SK-N-SH treated with all-trans-retinoic acid at 6 μM for 48 hours (cell line): Measurements from ENCODE around the gene ERGIC1.

ENCODE experiments used
- ATAC-seq: fragments of 200-7000 bp; cut with Tn5 transposase; 3 replicates; pipeline ENCODE4 v1.9.1; 2020; ENCODE audit warnings: mild to moderate bottlenecking, moderate library complexity
- ARNTL ChIP-seq: fragments of 450-650 bp; formaldehyde crosslinking; IDR thresholded peaks from 2 replicates; pipeline ENCODE4 v1.5.0; 2020; ENCODE audit warnings: low read depth, mild to moderate bottlenecking, moderate library complexity, borderline replicate concordance
- BACH2 ChIP-seq: fragments of 250-450 bp; sonication (Bioruptor Pico); IDR thresholded peaks from 2 replicates; pipeline ENCODE4 v1.9.0; 2021; ENCODE audit warnings: mild to moderate bottlenecking, borderline replicate concordance
- ESRRG ChIP-seq: fragments of 250-450 bp; sonication (Bioruptor Pico); IDR thresholded peaks from 2 replicates; pipeline ENCODE4 v1.6.1; 2021; ENCODE audit warnings: mild to moderate bottlenecking
- GLIS3 ChIP-seq: fragments of 250-450 bp; sonication (Bioruptor Pico); IDR thresholded peaks from 2 replicates; pipeline ENCODE4 v1.5.0; 2020; ENCODE audit warnings: mild to moderate bottlenecking, moderate library complexity
- ISL1 ChIP-seq: fragments of 250-450 bp; sonication (Bioruptor Pico); IDR thresholded peaks from 2 replicates; pipeline ENCODE4 v2.1.2; 2022; ENCODE audit warnings: mild to moderate bottlenecking, moderate library complexity
- OSR1 ChIP-seq: fragments of 250-450 bp; sonication (Bioruptor Pico); IDR thresholded peaks from 2 replicates; pipeline ENCODE4 v1.8.0; 2022; ENCODE audit warnings: moderate library complexity, mild to moderate bottlenecking, inconsistent platforms
- PPARA ChIP-seq: fragments of 250-450 bp; sonication (Bioruptor Pico); IDR thresholded peaks from 2 replicates; pipeline ENCODE4 v1.5.0; 2020; ENCODE audit warnings: mild to moderate bottlenecking, borderline replicate concordance
- RARB ChIP-seq: fragments of 250-450 bp; sonication (Bioruptor Pico); IDR thresholded peaks from 2 replicates; pipeline ENCODE4 v1.8.0; 2021; ENCODE audit warnings: mild to moderate bottlenecking, moderate library complexity
- SNAI2 ChIP-seq: fragments of 250-450 bp; sonication (Bioruptor Pico); IDR thresholded peaks from 2 replicates; pipeline ENCODE4 v1.5.0; 2020; ENCODE audit warnings: mild to moderate bottlenecking, moderate library complexity
- TCF4 ChIP-seq: fragments of 250-450 bp; sonication (Bioruptor Pico); IDR thresholded peaks from 2 replicates; pipeline ENCODE4 v1.8.0; 2021; ENCODE audit warnings: mild to moderate bottlenecking, moderate library complexity, borderline replicate concordance
- TOX ChIP-seq: fragments of 250-450 bp; sonication (Bioruptor Pico); IDR thresholded peaks from 2 replicates; pipeline ENCODE4 v1.8.0; 2021; ENCODE audit warnings: mild to moderate bottlenecking, moderate library complexity, borderline replicate concordance
- ZC3H10 ChIP-seq: fragments of 250-450 bp; sonication (Bioruptor Pico); IDR thresholded peaks from 2 replicates; pipeline ENCODE4 v1.5.1; 2021; ENCODE audit warnings: mild to moderate bottlenecking, moderate library complexity
- ZFP3 ChIP-seq: fragments of 250-450 bp; sonication (Bioruptor Pico); IDR thresholded peaks from 2 replicates; pipeline ENCODE4 v1.5.0; 2020; ENCODE audit warnings: mild to moderate bottlenecking, moderate library complexity
- ZFP30 ChIP-seq: fragments of 450-650 bp; formaldehyde crosslinking; IDR thresholded peaks from 2 replicates; pipeline ENCODE4 v1.5.0; 2022; ENCODE audit warnings: mild to moderate bottlenecking, moderate library complexity
- ZNF565 ChIP-seq: fragments of 450-650 bp; formaldehyde crosslinking; conservative IDR thresholded peaks from 2 replicates; pipeline ENCODE4 v1.5.0; 2020; ENCODE audit warnings: low read depth, mild to moderate bottlenecking, moderate library complexity
- ZNF8 ChIP-seq: fragments of 450-650 bp; formaldehyde crosslinking; IDR thresholded peaks from 2 replicates; pipeline ENCODE4 v1.5.0; 2020; ENCODE audit warnings: mild to moderate bottlenecking, moderate library complexity
- TF ChIP-seq, protein P1 (sequence below): fragments of 250-450 bp; sonication (Bioruptor Pico); IDR thresholded peaks from 2 replicates; pipeline ENCODE4 v1.5.0; 2020; ENCODE audit warnings: mild to moderate bottlenecking, moderate library complexity
- TF ChIP-seq, protein P2 (sequence below): fragments of 250-450 bp; sonication (Bioruptor Pico); IDR thresholded peaks from 2 replicates; pipeline ENCODE4 v1.5.1; 2020; ENCODE audit warnings: low read depth, mild to moderate bottlenecking, moderate library complexity
- TF ChIP-seq, protein P3 (sequence below): fragments of 250-450 bp; sonication (Bioruptor Pico); IDR thresholded peaks from 2 replicates; pipeline ENCODE4 v1.5.1; 2021; ENCODE audit warnings: mild to moderate bottlenecking, moderate library complexity
- TF ChIP-seq, protein P4 (sequence below): fragments of 250-450 bp; sonication (Bioruptor Pico); IDR thresholded peaks from 2 replicates; pipeline ENCODE4 v1.8.0; 2020; ENCODE audit warnings: mild to moderate bottlenecking, moderate library complexity, borderline replicate concordance
- TF ChIP-seq, protein P5 (sequence below): fragments of 250-450 bp; sonication (Bioruptor Pico); IDR thresholded peaks from 2 replicates; pipeline ENCODE4 v1.8.0; 2021; ENCODE audit warnings: low read depth, mild to moderate bottlenecking, moderate library complexity, borderline replicate concordance

The ERGIC1 gene

DNA sequence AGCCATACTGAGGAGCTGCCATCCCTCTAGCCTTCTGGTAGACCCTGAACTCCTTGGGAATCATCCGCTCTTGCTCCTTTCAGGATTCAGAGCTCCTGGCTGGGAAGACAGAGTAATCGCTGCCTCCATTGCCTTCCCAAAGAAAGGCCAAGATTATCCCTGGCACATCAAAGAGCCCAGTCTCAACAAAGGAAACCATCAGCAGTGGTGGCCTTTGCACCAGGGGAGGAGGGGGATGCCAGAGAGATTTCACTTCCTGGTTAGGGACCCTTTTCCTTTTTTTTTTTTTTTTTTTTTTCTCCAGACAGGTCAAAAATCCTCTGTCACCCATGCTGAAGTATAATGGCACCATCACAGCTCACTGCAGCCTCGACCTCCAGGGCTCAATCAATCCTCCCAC, 16.0 kb upstream of the ERGIC1 start (continued):
- TF ChIP-seq, protein P1, sequence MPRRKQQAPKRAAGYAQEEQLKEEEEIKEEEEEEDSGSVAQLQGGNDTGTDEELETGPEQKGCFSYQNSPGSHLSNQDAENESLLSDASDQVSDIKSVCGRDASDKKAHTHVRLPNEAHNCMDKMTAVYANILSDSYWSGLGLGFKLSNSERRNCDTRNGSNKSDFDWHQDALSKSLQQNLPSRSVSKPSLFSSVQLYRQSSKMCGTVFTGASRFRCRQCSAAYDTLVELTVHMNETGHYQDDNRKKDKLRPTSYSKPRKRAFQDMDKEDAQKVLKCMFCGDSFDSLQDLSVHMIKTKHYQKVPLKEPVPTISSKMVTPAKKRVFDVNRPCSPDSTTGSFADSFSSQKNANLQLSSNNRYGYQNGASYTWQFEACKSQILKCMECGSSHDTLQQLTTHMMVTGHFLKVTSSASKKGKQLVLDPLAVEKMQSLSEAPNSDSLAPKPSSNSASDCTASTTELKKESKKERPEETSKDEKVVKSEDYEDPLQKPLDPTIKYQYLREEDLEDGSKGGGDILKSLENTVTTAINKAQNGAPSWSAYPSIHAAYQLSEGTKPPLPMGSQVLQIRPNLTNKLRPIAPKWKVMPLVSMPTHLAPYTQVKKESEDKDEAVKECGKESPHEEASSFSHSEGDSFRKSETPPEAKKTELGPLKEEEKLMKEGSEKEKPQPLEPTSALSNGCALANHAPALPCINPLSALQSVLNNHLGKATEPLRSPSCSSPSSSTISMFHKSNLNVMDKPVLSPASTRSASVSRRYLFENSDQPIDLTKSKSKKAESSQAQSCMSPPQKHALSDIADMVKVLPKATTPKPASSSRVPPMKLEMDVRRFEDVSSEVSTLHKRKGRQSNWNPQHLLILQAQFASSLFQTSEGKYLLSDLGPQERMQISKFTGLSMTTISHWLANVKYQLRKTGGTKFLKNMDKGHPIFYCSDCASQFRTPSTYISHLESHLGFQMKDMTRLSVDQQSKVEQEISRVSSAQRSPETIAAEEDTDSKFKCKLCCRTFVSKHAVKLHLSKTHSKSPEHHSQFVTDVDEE (CRISPR knock-in tag), result no peak
- no peak for TF ChIP-seq RARB

DNA sequence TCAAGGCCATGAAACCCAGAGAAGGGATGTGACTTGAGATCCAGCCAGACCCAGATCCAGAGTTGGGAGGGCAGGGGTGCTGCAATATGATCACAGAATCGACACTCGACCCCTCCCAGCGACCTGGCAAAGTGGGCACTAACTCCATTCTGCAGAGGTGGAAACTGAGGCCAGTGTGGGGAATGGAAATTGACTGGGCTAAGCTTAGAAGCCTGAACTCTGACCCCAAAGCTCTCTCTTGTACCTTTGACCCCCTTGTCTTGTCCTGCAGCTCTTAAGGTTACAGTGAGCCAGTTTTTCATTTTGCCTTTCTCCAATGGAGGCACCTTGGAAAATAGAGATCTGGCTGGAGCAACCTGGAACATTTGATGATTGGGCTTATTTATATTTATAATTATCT, 14.5 kb upstream of the ERGIC1 start:
- ATAC-seq, result no peak
- TF ChIP-seq, protein P2, sequence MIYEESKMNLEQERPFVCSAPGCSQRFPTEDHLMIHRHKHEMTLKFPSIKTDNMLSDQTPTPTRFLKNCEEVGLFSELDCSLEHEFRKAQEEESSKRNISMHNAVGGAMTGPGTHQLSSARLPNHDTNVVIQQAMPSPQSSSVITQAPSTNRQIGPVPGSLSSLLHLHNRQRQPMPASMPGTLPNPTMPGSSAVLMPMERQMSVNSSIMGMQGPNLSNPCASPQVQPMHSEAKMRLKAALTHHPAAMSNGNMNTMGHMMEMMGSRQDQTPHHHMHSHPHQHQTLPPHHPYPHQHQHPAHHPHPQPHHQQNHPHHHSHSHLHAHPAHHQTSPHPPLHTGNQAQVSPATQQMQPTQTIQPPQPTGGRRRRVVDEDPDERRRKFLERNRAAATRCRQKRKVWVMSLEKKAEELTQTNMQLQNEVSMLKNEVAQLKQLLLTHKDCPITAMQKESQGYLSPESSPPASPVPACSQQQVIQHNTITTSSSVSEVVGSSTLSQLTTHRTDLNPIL (CRISPR knock-in tag), result no peak
- no peak for TF ChIP-seq ZNF8
- TF ChIP-seq SNAI2 (CRISPR knock-in tag), result no peak
- no peak for TF ChIP-seq ZFP3
- TF ChIP-seq, protein P3, sequence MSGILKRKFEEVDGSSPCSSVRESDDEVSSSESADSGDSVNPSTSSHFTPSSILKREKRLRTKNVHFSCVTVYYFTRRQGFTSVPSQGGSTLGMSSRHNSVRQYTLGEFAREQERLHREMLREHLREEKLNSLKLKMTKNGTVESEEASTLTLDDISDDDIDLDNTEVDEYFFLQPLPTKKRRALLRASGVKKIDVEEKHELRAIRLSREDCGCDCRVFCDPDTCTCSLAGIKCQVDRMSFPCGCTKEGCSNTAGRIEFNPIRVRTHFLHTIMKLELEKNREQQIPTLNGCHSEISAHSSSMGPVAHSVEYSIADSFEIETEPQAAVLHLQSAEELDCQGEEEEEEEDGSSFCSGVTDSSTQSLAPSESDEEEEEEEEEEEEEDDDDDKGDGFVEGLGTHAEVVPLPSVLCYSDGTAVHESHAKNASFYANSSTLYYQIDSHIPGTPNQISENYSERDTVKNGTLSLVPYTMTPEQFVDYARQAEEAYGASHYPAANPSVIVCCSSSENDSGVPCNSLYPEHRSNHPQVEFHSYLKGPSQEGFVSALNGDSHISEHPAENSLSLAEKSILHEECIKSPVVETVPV (CRISPR knock-in tag), result no peak
- no peak for TF ChIP-seq OSR1 (CRISPR knock-in tag)
- TF ChIP-seq PPARA (CRISPR knock-in tag), result no peak
- no peak for TF ChIP-seq ARNTL (CRISPR knock-in tag)
- no peak for TF ChIP-seq ZNF565 (CRISPR knock-in tag)
- TF ChIP-seq, protein P4, sequence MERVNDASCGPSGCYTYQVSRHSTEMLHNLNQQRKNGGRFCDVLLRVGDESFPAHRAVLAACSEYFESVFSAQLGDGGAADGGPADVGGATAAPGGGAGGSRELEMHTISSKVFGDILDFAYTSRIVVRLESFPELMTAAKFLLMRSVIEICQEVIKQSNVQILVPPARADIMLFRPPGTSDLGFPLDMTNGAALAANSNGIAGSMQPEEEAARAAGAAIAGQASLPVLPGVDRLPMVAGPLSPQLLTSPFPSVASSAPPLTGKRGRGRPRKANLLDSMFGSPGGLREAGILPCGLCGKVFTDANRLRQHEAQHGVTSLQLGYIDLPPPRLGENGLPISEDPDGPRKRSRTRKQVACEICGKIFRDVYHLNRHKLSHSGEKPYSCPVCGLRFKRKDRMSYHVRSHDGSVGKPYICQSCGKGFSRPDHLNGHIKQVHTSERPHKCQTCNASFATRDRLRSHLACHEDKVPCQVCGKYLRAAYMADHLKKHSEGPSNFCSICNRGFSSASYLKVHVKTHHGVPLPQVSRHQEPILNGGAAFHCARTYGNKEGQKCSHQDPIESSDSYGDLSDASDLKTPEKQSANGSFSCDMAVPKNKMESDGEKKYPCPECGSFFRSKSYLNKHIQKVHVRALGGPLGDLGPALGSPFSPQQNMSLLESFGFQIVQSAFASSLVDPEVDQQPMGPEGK (CRISPR knock-in tag), result no peak
- no peak for TF ChIP-seq ZC3H10 (CRISPR knock-in tag)
- TF ChIP-seq ZFP30, result no peak
- TF ChIP-seq TCF4 (CRISPR knock-in tag), result no peak
- TF ChIP-seq RARB, result no peak
- TF ChIP-seq, all 23 proteins: peak for 0

DNA sequence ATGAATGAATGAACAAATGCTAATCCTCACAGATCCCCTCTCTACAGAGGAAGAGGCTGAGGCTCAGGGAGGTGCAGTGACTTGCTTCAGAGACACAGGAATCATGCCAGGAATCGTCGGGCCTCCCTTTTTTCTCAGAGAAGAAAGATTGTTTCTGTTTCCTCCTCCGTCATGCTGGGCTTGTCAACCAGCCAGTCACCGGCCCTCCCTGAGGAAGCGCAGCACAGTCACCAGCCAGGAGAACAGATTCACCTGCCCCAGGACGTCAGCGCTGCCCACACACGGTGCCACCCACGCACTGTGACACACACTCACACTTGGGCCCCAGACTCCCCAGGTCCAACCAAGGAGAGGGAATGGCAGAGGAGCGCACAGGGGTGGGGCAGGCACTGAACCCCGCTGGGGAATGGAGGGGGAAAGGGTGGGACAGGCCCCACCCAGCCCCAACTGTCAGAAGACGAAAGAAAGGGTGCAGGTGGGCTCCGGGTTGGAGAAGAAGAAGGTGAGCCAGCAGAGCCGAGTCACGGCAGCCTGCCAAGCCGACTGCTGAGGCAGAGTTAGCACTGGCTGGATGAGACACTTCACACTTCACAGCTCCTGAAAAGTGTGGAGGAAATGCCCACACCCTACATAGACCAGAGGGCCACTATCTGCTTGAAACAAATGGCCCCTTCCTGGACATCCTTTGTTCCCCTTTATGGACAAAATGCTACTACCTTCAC, 13.8 kb upstream of the ERGIC1 start:
- TF ChIP-seq BACH2 (CRISPR knock-in tag), result no peak
- no peak for TF ChIP-seq SNAI2 (CRISPR knock-in tag)
- TF ChIP-seq GLIS3 (CRISPR knock-in tag), result no peak
- no peak for TF ChIP-seq ZFP3
- no peak for TF ChIP-seq TCF4 (CRISPR knock-in tag)
- no peak for TF ChIP-seq RARB
- TF ChIP-seq ZFP30, result no peak
- TF ChIP-seq, protein P4 (CRISPR knock-in tag), result no peak
- TF ChIP-seq, protein P2 (CRISPR knock-in tag), result no peak
- TF ChIP-seq OSR1 (CRISPR knock-in tag), result no peak
- no peak for TF ChIP-seq ESRRG (CRISPR knock-in tag)
- no peak for TF ChIP-seq PPARA (CRISPR knock-in tag)
- no peak for TF ChIP-seq ZC3H10 (CRISPR knock-in tag)
- TF ChIP-seq TOX (CRISPR knock-in tag), result no peak
- TF ChIP-seq, protein P3 (CRISPR knock-in tag), result no peak
- TF ChIP-seq, protein P5, sequence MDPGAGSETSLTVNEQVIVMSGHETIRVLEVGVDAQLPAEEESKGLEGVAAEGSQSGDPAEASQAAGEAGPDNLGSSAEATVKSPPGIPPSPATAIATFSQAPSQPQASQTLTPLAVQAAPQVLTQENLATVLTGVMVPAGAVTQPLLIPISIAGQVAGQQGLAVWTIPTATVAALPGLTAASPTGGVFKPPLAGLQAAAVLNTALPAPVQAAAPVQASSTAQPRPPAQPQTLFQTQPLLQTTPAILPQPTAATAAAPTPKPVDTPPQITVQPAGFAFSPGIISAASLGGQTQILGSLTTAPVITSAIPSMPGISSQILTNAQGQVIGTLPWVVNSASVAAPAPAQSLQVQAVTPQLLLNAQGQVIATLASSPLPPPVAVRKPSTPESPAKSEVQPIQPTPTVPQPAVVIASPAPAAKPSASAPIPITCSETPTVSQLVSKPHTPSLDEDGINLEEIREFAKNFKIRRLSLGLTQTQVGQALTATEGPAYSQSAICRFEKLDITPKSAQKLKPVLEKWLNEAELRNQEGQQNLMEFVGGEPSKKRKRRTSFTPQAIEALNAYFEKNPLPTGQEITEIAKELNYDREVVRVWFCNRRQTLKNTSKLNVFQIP, result no peak
- no peak for TF ChIP-seq ISL1 (CRISPR knock-in tag)
- TF ChIP-seq ARNTL (CRISPR knock-in tag), result no peak
- TF ChIP-seq ZNF8, result no peak
- no peak for ATAC-seq
